ENCODE data around the gene EWSR1. TPM values are rescaled to one million over a fixed set of nuclear protein-coding genes. Genes with fewer than 3 reads are reported as not detected.

Gene EWSR1
- total RNA-seq, 3 donors from 2014 or later (not counting 1 experiment from before 2014, with no cell fraction given) = 366 to 387 (median 382) TPM

- Histone ChIP-seq H3K27ac (ENCODE audit: low read length) (no peak overlapping the region), H3K36me3 (ENCODE audit: control insufficient read depth, insufficient read depth, low read length) (peaks cover 3% of the 10 kb centered on the region), H3K9me3 (ENCODE audit: control insufficient read depth, insufficient read depth, low read length) (no peaks in the 10 kb centered on the region), H3K4me3 (ENCODE audit: low read length) (peak overlapping the region; percentile 83), H3K4me1 (ENCODE audit: control insufficient read depth, insufficient read depth, low read length) (peaks cover 31% of the 10 kb centered on the region), H3K27me3 (ENCODE audit: control insufficient read depth, insufficient read depth, low read length) (no peaks in the 10 kb centered on the region)
- ATAC-seq (no peak), DNase-seq (peak in 1 of 2 donors; percentile 23)
- Mint-ChIP-seq H3K4me3 (peak overlapping the region; percentile 98), H3K4me1 (peaks cover 47 to 52% of the 10 kb centered on the region in 2 donors), H3K36me3 (peaks cover 8% of the 10 kb centered on the region), H3K27me3 (ENCODE audit: low read depth in 2 of 2) (no peaks in the 10 kb centered on the region), H3K9me3 (no peaks in the 10 kb centered on the region), H3K27ac (peak overlapping the region; percentile 96 to 99)
- WGBS (ENCODE audit: insufficient coverage) = 29% methylated on average over 13 of the region's 13 CpGs
- TF ChIP-seq CTCF (IDR thresholded peaks at IDR 0.05) = no peak
- intact Hi-C loops (cut with micrococcal nuclease) = loop anchor here (10.0 kb wide), 1 partner anchor 1352 kb away; the partner anchor contains the start of gene PITPNB
These were observed 1.3 kb upstream of the EWSR1 start for GRCh38 chr22:29266564-29267461.

- H3K4me1 Mint-ChIP-seq = peaks cover 54 to 59% of the 10 kb centered on the region in 2 donors
These were observed 608 bp upstream of the EWSR1 start for GRCh38 chr22:29267462-29267857.

GRCh38 chr22:29268511-29269229 is 602 bp downstream of the EWSR1 start:
- H3K27me3 Mint-ChIP-seq (ENCODE audit: low read depth in 2 of 2) = no peaks in the 10 kb centered on the region
- DNase-seq (peak; percentile 53 to 60), ATAC-seq (peak; percentile 19 to 23 (median 21))
- no peaks in the 10 kb centered on the region for H3K9me3 Mint-ChIP-seq
- peak overlapping the region; percentile 83 for H3K4me3 ChIP-seq (ENCODE audit: low read length)
- under 1% methylated on average over 51 of the region's 51 CpGs for WGBS (ENCODE audit: insufficient coverage)
- H3K27ac ChIP-seq (ENCODE audit: low read length) = peak overlapping the region; percentile 96
- TF ChIP-seq CTCF (IDR thresholded peaks at IDR 0.05) = no peak
- peaks cover 16% of the 10 kb centered on the region for H3K36me3 ChIP-seq (ENCODE audit: control insufficient read depth, insufficient read depth, low read length)
- peak overlapping the region; percentile 98 for H3K4me3 Mint-ChIP-seq
- peaks cover 31% of the 10 kb centered on the region for H3K4me1 ChIP-seq (ENCODE audit: control insufficient read depth, insufficient read depth, low read length)
- H3K27me3 ChIP-seq (ENCODE audit: control insufficient read depth, insufficient read depth, low read length) = no peaks in the 10 kb centered on the region
- intact Hi-C loops (cut with micrococcal nuclease) = loop anchor here (10.0 kb wide), 1 partner anchor 1354 kb away; the partner anchor contains the start of gene PITPNB
- no peaks in the 10 kb centered on the region for H3K9me3 ChIP-seq (ENCODE audit: control insufficient read depth, insufficient read depth, low read length)
- H3K36me3 Mint-ChIP-seq = peaks cover 8% of the 10 kb centered on the region
- H3K4me1 Mint-ChIP-seq = peaks cover 65 to 70% of the 10 kb centered on the region in 2 donors
- H3K27ac Mint-ChIP-seq = peak overlapping the region; percentile 96 to 99

More at GRCh38 chr22:29267462-29267857, 608 bp upstream of the EWSR1 start:
- Histone ChIP-seq H3K27ac (ENCODE audit: low read length) (peak overlapping the region; percentile 96), H3K4me3 (ENCODE audit: low read length) (peak overlapping the region; percentile 83), H3K4me1 (ENCODE audit: control insufficient read depth, insufficient read depth, low read length) (peaks cover 31% of the 10 kb centered on the region), H3K9me3 (ENCODE audit: control insufficient read depth, insufficient read depth, low read length) (no peaks in the 10 kb centered on the region), H3K36me3 (ENCODE audit: control insufficient read depth, insufficient read depth, low read length) (peaks cover 3% of the 10 kb centered on the region), H3K27me3 (ENCODE audit: control insufficient read depth, insufficient read depth, low read length) (no peaks in the 10 kb centered on the region)
- DNase-seq = no peak
- H3K27ac Mint-ChIP-seq = peak overlapping the region; percentile 96 to 99
- intact Hi-C loops (cut with micrococcal nuclease) = loop anchor here (10.0 kb wide), 1 partner anchor 1353 kb away; the partner anchor contains the start of gene PITPNB
- no peak for TF ChIP-seq CTCF (IDR thresholded peaks at IDR 0.05)
- ATAC-seq = no peak
- H3K36me3 Mint-ChIP-seq = peaks cover 8% of the 10 kb centered on the region
- no peaks in the 10 kb centered on the region for H3K9me3 Mint-ChIP-seq
- H3K4me3 Mint-ChIP-seq = peak overlapping the region; percentile 98
- no peaks in the 10 kb centered on the region for H3K27me3 Mint-ChIP-seq (ENCODE audit: low read depth in 2 of 2)
- WGBS (ENCODE audit: insufficient coverage) = under 1% methylated on average over 32 of the region's 32 CpGs

All from natural killer cell (primary cell).